OCI-LY7 (cell line): ENCODE data around the gene ANKRD37.

ENCODE experiments used
- CTCF ChIP-seq: fragments of 200-600 bp; sonication (generic); conservative IDR thresholded peaks from 2 replicates; pipeline ENCODE4 v1.5.1; 2014; ENCODE audit warnings: mild to moderate bottlenecking, antibody characterized with exemption, low read length, moderate library complexity, mixed read lengths
- EZH2phosphoT487 ChIP-seq: fragments of 200-600 bp; sonication (generic); IDR thresholded peaks from 2 replicates; pipeline ENCODE4 v1.6.1; 2018; ENCODE audit warnings: low read depth, borderline replicate concordance, mild to moderate bottlenecking, mixed run types, antibody characterized with exemption, low read length, moderate library complexity, mixed read lengths

GRCh38 chr4:185352741-185353140 is 43.9 kb upstream of the ANKRD37 start:
- TF ChIP-seq CTCF, result no peak
- TF ChIP-seq EZH2phosphoT487, result no peak
